Measurements from ENCODE around the gene ADPRH. TPM values are rescaled to one million over a fixed set of nuclear protein-coding genes. Genes with fewer than 3 reads are reported as not detected.

The ADPRH gene
- total RNA-seq, 1 donor from 2014 or later: 6.0 TPM

GRCh38 chr3:119626196-119626595 lies 46.9 kb downstream of the ADPRH start:
- TF ChIP-seq CTCF (conservative IDR thresholded peaks at IDR 0.05; ENCODE audit: low read depth, low read length): no peak
- no peak overlapping the region for H3K4me3 ChIP-seq (ENCODE audit: low read depth, low read length)
- DNase-seq (ENCODE audit: low read depth): no peak

- DNase-seq (ENCODE audit: low read depth): no peak
- H3K4me3 ChIP-seq (ENCODE audit: low read depth, low read length): no peak overlapping the region
- no peak for TF ChIP-seq CTCF (conservative IDR thresholded peaks at IDR 0.05; ENCODE audit: low read depth, low read length)
Observed at GRCh38 chr3:119627461-119627860, 48.2 kb downstream of the ADPRH start.

GRCh38 chr3:119628390-119628789 lies 49.1 kb downstream of the ADPRH start:
- no peak for DNase-seq (ENCODE audit: low read depth)
- no peak for TF ChIP-seq CTCF (conservative IDR thresholded peaks at IDR 0.05; ENCODE audit: low read depth, low read length)
- no peak overlapping the region for H3K4me3 ChIP-seq (ENCODE audit: low read depth, low read length)

- TF ChIP-seq CTCF (conservative IDR thresholded peaks at IDR 0.05; ENCODE audit: low read depth, low read length): no peak
- no peak for DNase-seq (ENCODE audit: low read depth)
- H3K4me3 ChIP-seq (ENCODE audit: low read depth, low read length): no peak overlapping the region
Observed at GRCh38 chr3:119628816-119629445, 49.6 kb downstream of the ADPRH start.

- no peak for TF ChIP-seq CTCF (conservative IDR thresholded peaks at IDR 0.05; ENCODE audit: low read depth, low read length)
- no peak overlapping the region for H3K4me3 ChIP-seq (ENCODE audit: low read depth, low read length)
- no peak for DNase-seq (ENCODE audit: low read depth)
Observed at GRCh38 chr3:119630128-119630879, 51.0 kb downstream of the ADPRH start.

- DNase-seq (ENCODE audit: low read depth): no peak
- H3K4me3 ChIP-seq (ENCODE audit: low read depth, low read length): no peak overlapping the region
- no peak for TF ChIP-seq CTCF (conservative IDR thresholded peaks at IDR 0.05; ENCODE audit: low read depth, low read length)
Observed at GRCh38 chr3:119630880-119631329, 51.6 kb downstream of the ADPRH start.
